Transverse colon (tissue), 4 donors: ENCODE results near the gene S100A3. TPM values are rescaled to one million over a fixed set of nuclear protein-coding genes. Genes with fewer than 3 reads are reported as not detected.

Experiments used
- DNase-seq: peaks from one replicate; pipeline ENCODE4 v3.0.0-alpha.2; 2019
- H3K27ac ChIP-seq, 4 donors: fragments of 200-600 bp; sonication (generic); 2 replicates each; pipeline ENCODE4 v1.5.1; 2016 to 2018; ENCODE audit warnings: inconsistent platforms in 4 of 4
- H3K27me3 ChIP-seq: fragments of 200-600 bp; sonication (generic); 2 replicates; pipeline ENCODE4 v1.5.1; 2017; ENCODE audit warnings: inconsistent platforms
- H3K36me3 ChIP-seq, 4 donors: fragments of 200-600 bp; sonication (generic); 2 replicates each; pipeline ENCODE4 v1.5.1; 2017 to 2019; ENCODE audit warnings: inconsistent platforms in 4 of 4
- H3K4me1 ChIP-seq, 4 donors: fragments of 200-600 bp; sonication (generic); 2 replicates each; pipeline ENCODE4 v1.5.1; 2017 to 2020; ENCODE audit warnings: inconsistent platforms in 4 of 4
- H3K4me3 ChIP-seq, 4 donors: fragments of 200-600 bp; sonication (generic); 1 replicate in 1 of 4; 2 replicates in 3 of 4; pipeline versions ENCODE4 v1.5.1 to v1.6.1; 2017 to 2019; ENCODE audit warnings: inconsistent platforms in 4 of 4
- H3K9me3 ChIP-seq, 2 donors: fragments of 200-600 bp; sonication (generic); 2 replicates each; pipeline ENCODE4 v1.5.1; 2017 to 2019; ENCODE audit warnings: inconsistent platforms in 2 of 2
- EP300 ChIP-seq: sonication (generic); formaldehyde crosslinking; IDR thresholded peaks from one replicate; pipeline ENCODE4 v1.6.1; 2017; ENCODE audit warnings: antibody characterized with exemption, low read depth
- POLR2A ChIP-seq: fragments of 450-650 bp; IDR thresholded peaks from one replicate; pipeline ENCODE4 v1.6.1; 2016; ENCODE audit warnings: antibody characterized with exemption, mild to moderate bottlenecking, moderate library complexity
- POLR2AphosphoS5 ChIP-seq, 3 donors: sonication (generic); formaldehyde crosslinking; IDR thresholded peaks; one replicate each; pipeline ENCODE4 v1.6.1; 2016; ENCODE audit warnings: antibody characterized with exemption in 3 of 3
- WGBS, 2 donors: methylation state at CpG; one replicate each; pipeline ENCODE4 v1.1.5; 2018; ENCODE audit warnings: low coverage in 1 of 2; 5-methylcytosine and 5-hydroxymethylcytosine counted together
- in situ Hi-C, 4 donors: fragments of 200-750 bp; cut with MboI; loops; one replicate each; pipeline versions ENCODE4 v1.15.0 to v1.15.1; 2017; ENCODE audit warnings: low sequenced_read_pairs in 3 of 4, low pct_ligation_motif_present in 1 of 4, low pct_unique_long_range_greater_than_20kb in 1 of 4
- intact Hi-C: fragments of 100-400 bp; cut with DNase I; formaldehyde crosslinking; loops from one replicate; pipeline ENCODE4 v1.15.1; 2023; ENCODE audit warnings: low total_unique reads
- total RNA-seq, 4 donors: library from RNA; depleted of rRNA; stranded (reverse); fragments of >200 nt; gene quantifications; one replicate each; pipeline ENCODE4 v1.1.0, GENCODE V29; 2016
- TF ChIP-seq, protein P1 (sequence below), 5 experiments: fragments of 200-600 bp in 3 of 5; fragments of 450-650 bp in 2 of 5; sonication (generic) in 3 of 5; IDR thresholded peaks; 1 replicate in 2 of 5; 2 replicates in 3 of 5; pipeline ENCODE4 v1.5.1; 2016 to 2017; ENCODE audit warnings: antibody characterized with exemption in 5 of 5, inconsistent platforms in 3 of 5, mild to moderate bottlenecking in 2 of 5, moderate library complexity in 1 of 5

The S100A3 gene
- total RNA-seq, 4 donors from 2014 or later: 0.64 TPM; not detected in 3

GRCh38 chr1:153549741-153550397, 811 bp upstream of the S100A3 start:
- intact Hi-C loops: loop anchor here (1.0 kb wide), 1 partner anchor 42 kb away; no protein-coding TSS in a partner anchor
- peak overlapping the region; percentile 6 to 60 (median 57) for H3K27ac ChIP-seq
- H3K4me1 ChIP-seq: peaks cover 34 to 53% (median 40%) of the 10 kb centered on the region in 4 donors
- 88% methylated on average over 6 of the region's 6 CpGs; no CpG with 5 or more reads in 1 of the 2 donors for WGBS, 2 donors
- H3K9me3 ChIP-seq: no peaks in the 10 kb centered on the region
- no peaks in the 10 kb centered on the region for H3K27me3 ChIP-seq
- no peak overlapping the region for H3K4me3 ChIP-seq
- TF ChIP-seq POLR2A (no peak), EP300 (no peak), POLR2AphosphoS5 (IDR thresholded peaks at IDR 0.05) (no peak)
- TF ChIP-seq, protein P1, sequence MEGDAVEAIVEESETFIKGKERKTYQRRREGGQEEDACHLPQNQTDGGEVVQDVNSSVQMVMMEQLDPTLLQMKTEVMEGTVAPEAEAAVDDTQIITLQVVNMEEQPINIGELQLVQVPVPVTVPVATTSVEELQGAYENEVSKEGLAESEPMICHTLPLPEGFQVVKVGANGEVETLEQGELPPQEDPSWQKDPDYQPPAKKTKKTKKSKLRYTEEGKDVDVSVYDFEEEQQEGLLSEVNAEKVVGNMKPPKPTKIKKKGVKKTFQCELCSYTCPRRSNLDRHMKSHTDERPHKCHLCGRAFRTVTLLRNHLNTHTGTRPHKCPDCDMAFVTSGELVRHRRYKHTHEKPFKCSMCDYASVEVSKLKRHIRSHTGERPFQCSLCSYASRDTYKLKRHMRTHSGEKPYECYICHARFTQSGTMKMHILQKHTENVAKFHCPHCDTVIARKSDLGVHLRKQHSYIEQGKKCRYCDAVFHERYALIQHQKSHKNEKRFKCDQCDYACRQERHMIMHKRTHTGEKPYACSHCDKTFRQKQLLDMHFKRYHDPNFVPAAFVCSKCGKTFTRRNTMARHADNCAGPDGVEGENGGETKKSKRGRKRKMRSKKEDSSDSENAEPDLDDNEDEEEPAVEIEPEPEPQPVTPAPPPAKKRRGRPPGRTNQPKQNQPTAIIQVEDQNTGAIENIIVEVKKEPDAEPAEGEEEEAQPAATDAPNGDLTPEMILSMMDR (IDR thresholded peaks at IDR 0.05): no peak
- DNase-seq: peak; percentile 5
- in situ Hi-C loops: loop anchor here in 1 of 4 donors (25.0 kb wide), 1 partner anchor 437 kb away; the partner anchor contains the start of genes JTB, RAB13 and RPS27
- H3K36me3 ChIP-seq: no peaks in the 10 kb centered on the region

DNA sequence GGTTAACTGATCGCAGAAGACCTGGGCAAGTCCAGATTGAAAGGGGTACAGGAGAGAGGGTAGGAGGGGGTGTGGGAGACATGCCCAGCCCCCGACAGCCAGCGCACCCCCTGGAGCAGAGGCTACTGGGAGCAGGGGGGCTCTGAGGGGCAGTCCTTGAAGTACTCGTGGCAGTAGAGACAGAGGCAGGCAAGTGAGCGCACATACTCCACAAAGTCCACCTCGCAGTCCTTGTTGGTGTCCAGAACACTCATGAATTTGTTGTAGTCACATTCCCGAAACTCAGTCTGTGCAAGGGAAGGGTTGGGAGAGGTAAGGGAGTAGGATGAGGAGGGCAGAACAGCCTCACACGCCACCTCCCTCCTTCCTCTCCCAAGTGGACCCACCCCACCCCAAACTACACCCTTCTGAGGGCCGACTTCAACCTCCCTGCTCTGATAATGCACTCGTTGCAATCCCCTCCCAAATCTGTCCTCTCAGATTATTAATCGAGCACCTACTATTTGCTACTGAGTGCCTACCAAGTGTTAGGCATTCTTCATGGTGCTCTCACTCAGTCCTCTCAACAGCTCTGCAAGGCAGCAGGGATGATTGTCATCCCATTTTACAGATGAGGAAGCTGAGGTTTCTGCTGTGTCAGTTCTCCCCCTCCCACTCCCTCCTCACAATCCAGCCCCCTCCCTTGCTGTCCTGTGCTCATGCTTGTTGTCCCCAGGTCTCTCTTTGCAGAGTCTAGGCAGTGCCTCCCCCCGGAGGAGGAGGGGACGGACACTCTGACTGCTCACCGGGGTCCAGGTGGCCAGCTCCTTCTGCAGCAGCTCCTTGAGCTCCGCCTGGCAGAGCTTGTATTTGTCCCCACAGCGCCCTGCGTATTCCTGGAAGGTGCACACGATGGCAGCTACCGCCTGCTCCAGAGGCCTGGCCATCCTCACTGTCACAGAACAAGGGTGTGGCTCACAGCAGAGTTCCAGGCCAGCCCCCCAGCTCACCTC, 1.2 kb downstream of the S100A3 start:
- DNase-seq: peak; percentile 7
- TF ChIP-seq, protein P1 (IDR thresholded peaks at IDR 0.05): no peak
- in situ Hi-C loops: loop anchor here in 1 of 4 donors (25.0 kb wide), 1 partner anchor 439 kb away; the partner anchor contains the start of genes JTB, RAB13 and RPS27
- Histone ChIP-seq H3K36me3 (no peaks in the 10 kb centered on the region), H3K4me1 (peaks cover 48 to 64% (median 59%) of the 10 kb centered on the region in 4 donors), H3K9me3 (no peaks in the 10 kb centered on the region), H3K27ac (peak overlapping the region; percentile 60 to 91 (median 87)), H3K27me3 (no peaks in the 10 kb centered on the region), H3K4me3 (no peak overlapping the region)
- WGBS, 2 donors: 77% methylated on average over 19 of the region's 19 CpGs; no CpG with 5 or more reads in 1 of the 2 donors
- intact Hi-C loops: no loop called here

DNA sequence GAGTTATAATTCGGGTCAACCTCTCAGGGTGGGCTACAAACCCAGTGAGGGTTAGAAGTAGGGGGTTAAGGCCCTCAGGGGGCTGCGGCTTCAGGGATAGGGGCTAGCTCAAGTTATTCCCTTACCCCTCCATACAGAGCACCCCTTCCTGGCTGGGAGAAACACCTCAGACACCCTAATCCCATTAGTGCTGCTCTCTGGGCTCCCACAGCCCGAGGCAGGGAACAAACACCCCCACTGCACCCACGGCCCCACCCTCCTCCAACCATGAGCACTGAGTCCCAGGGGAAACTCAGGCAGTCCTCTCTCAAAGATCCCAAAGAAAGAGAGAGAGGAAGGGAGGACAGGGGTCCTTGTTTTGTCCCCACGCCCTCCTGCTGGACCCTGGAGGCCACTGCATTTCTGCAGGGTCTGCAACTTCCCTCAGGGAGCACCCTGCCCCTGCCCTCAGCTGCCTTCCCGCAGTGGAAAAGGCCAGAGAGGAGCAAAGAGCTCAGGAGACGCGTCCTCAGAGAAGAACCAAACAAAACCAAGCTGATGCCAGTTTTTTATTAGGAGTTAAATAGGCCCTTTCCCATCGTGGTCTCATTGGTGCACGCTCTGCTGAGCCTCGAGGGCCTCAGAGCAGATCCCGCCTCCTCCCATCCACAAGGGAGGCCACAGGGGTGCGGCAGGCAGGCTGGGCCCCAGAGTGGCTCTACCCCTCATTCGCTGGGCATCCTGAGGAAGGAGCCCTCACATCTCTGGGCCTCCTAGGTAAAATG, 2.1 kb downstream of the S100A3 start:
- H3K9me3 ChIP-seq: no peaks in the 10 kb centered on the region
- H3K4me3 ChIP-seq: no peak overlapping the region
- peak overlapping the region; percentile 84 to 92 (median 90) for H3K27ac ChIP-seq
- 81 to 83% methylated on average over 3 to 14 of the region's 14 CpGs for WGBS, 2 donors
- intact Hi-C loops: no loop called here
- in situ Hi-C loops: loop anchor here in 1 of 4 donors (25.0 kb wide), 1 partner anchor 440 kb away; the partner anchor contains the start of genes JTB, RAB13 and RPS27
- TF ChIP-seq, protein P1 (IDR thresholded peaks at IDR 0.05): no peak
- TF ChIP-seq POLR2AphosphoS5 (IDR thresholded peaks at IDR 0.05) (no peak), POLR2A (no peak), EP300 (no peak)
- no peaks in the 10 kb centered on the region for H3K36me3 ChIP-seq
- peak; percentile 6 for DNase-seq
- H3K27me3 ChIP-seq: no peaks in the 10 kb centered on the region
- H3K4me1 ChIP-seq: peaks cover 48 to 73% (median 60%) of the 10 kb centered on the region in 4 donors
